Astrocyte (in vitro differentiated cells and primary cell): Measurements from ENCODE around the gene PTPRD.

ENCODE experiments used
- EZH2 ChIP-seq: IDR thresholded peaks from 2 replicates; pipeline ENCODE4 v1.6.1; 2012; ENCODE audit warnings: mild to moderate bottlenecking, low read length, inconsistent platforms; ENCODE audit not compliant: insufficient read depth
- TF ChIP-seq, protein P1 (sequence below): IDR thresholded peaks from 2 replicates; pipeline ENCODE4 v1.5.1; 2011; ENCODE audit warnings: low read depth, mild to moderate bottlenecking, inconsistent platforms, low read length, moderate library complexity; ENCODE audit not compliant: insufficient read depth

DNA sequence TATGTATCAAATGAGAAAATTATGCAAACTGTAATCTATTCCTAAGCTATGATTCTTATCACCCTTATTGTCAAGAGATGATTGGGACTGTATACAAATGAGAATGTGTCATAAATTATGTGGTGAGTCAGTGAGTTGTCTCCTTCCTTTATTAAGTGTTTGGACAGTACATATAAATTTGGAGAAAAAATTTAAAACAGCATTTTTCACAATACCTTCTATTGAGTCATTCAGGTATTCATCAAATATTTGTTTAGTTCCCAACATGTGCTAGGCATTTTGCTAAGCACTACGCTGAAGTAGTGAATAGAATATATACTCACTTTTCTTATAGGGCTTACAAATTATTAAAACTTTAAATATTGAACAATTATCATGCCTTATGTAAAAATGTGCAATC, 36.3 kb upstream of the PTPRD start:
- TF ChIP-seq, protein P1, sequence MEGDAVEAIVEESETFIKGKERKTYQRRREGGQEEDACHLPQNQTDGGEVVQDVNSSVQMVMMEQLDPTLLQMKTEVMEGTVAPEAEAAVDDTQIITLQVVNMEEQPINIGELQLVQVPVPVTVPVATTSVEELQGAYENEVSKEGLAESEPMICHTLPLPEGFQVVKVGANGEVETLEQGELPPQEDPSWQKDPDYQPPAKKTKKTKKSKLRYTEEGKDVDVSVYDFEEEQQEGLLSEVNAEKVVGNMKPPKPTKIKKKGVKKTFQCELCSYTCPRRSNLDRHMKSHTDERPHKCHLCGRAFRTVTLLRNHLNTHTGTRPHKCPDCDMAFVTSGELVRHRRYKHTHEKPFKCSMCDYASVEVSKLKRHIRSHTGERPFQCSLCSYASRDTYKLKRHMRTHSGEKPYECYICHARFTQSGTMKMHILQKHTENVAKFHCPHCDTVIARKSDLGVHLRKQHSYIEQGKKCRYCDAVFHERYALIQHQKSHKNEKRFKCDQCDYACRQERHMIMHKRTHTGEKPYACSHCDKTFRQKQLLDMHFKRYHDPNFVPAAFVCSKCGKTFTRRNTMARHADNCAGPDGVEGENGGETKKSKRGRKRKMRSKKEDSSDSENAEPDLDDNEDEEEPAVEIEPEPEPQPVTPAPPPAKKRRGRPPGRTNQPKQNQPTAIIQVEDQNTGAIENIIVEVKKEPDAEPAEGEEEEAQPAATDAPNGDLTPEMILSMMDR: no peak
- TF ChIP-seq EZH2: no peak
